RPMI8226 (cell line): Measurements from ENCODE around the gene VPS52.

ENCODE experiments used
- DNase-seq: peaks from one replicate; pipeline ENCODE4 v3.0.0-alpha.2; 2015

VPS52 gene

GRCh38 chr6:33271468-33272274 lies at the start of gene VPS52, which contains the start of gene RPS18:
TSS of gene VPS52 (minus strand) at chr6:33271876. CDS start at chr6:33271675, 201 bp downstream.
TSS of gene RPS18 (plus strand) at chr6:33272075. CDS start at chr6:33272120, 45 bp downstream.
- DNase-seq: peak; percentile 99

- no peak for DNase-seq
These were observed 49.6 kb upstream of the VPS52 start for GRCh38 chr6:33321227-33321626.

- DNase-seq: no peak
These were observed 48.9 kb upstream of the VPS52 start for GRCh38 chr6:33320315-33321181.

GRCh38 chr6:33319939-33320314 lies 48.3 kb upstream of the VPS52 start:
- no peak for DNase-seq

GRCh38 chr6:33318426-33319073 lies 46.9 kb upstream of the VPS52 start:
- DNase-seq: no peak

GRCh38 chr6:33317669-33318425 lies 46.2 kb upstream of the VPS52 start, which contains the start of gene ZBTB22:
TSS of gene ZBTB22 (minus strand) at chr6:33317744. CDS start at chr6:33316916, 828 bp downstream.
- peak; percentile 98 for DNase-seq

GRCh38 chr6:33317419-33317668 lies 45.7 kb upstream of the VPS52 start:
- DNase-seq: no peak

GRCh38 chr6:33316603-33317418 lies 45.1 kb upstream of the VPS52 start:
- DNase-seq: no peak

GRCh38 chr6:33315793-33316602 lies 44.3 kb upstream of the VPS52 start:
- DNase-seq: no peak

GRCh38 chr6:33314943-33315792 lies 43.5 kb upstream of the VPS52 start:
- DNase-seq: peak; percentile 51

- peak; percentile 70 for DNase-seq
These were observed 42.9 kb upstream of the VPS52 start for GRCh38 chr6:33314515-33314942.

GRCh38 chr6:33313709-33314514 lies 42.2 kb upstream of the VPS52 start, which contains the start of gene TAPBP:
TSS of gene TAPBP (minus strand) at chr6:33314078. CDS start at chr6:33314041, 37 bp downstream.
- DNase-seq: peak; percentile 82

- DNase-seq: peak; percentile 48
These were observed 41.5 kb upstream of the VPS52 start for GRCh38 chr6:33313105-33313708.

- peak; percentile 96 for DNase-seq
These were observed 40.9 kb upstream of the VPS52 start for GRCh38 chr6:33312361-33313104.

GRCh38 chr6:33306356-33306755 lies 34.7 kb upstream of the VPS52 start:
- no peak for DNase-seq

- DNase-seq: no peak
These were observed 33.4 kb upstream of the VPS52 start for GRCh38 chr6:33305052-33305451.

GRCh38 chr6:33304216-33304615 lies 32.5 kb upstream of the VPS52 start:
- DNase-seq: no peak

GRCh38 chr6:33301877-33302276 lies 30.2 kb upstream of the VPS52 start:
- DNase-seq: no peak
